GM12873 (cell line): ENCODE measurements around the gene TMEM74B.

Experiments used
- TF ChIP-seq, protein P1 (sequence below): IDR thresholded peaks from 2 replicates; pipeline ENCODE4 v1.5.1; 2012; ENCODE audit warnings: low read depth, mild to moderate bottlenecking, moderate library complexity, low read length, control low read depth; ENCODE audit not compliant: insufficient read depth; ENCODE audit errors: missing control alignments

Gene TMEM74B

GRCh38 chr20:1173698-1174097, 11.1 kb downstream of the TMEM74B start:
- TF ChIP-seq, protein P1, sequence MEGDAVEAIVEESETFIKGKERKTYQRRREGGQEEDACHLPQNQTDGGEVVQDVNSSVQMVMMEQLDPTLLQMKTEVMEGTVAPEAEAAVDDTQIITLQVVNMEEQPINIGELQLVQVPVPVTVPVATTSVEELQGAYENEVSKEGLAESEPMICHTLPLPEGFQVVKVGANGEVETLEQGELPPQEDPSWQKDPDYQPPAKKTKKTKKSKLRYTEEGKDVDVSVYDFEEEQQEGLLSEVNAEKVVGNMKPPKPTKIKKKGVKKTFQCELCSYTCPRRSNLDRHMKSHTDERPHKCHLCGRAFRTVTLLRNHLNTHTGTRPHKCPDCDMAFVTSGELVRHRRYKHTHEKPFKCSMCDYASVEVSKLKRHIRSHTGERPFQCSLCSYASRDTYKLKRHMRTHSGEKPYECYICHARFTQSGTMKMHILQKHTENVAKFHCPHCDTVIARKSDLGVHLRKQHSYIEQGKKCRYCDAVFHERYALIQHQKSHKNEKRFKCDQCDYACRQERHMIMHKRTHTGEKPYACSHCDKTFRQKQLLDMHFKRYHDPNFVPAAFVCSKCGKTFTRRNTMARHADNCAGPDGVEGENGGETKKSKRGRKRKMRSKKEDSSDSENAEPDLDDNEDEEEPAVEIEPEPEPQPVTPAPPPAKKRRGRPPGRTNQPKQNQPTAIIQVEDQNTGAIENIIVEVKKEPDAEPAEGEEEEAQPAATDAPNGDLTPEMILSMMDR, result no peak

DNA sequence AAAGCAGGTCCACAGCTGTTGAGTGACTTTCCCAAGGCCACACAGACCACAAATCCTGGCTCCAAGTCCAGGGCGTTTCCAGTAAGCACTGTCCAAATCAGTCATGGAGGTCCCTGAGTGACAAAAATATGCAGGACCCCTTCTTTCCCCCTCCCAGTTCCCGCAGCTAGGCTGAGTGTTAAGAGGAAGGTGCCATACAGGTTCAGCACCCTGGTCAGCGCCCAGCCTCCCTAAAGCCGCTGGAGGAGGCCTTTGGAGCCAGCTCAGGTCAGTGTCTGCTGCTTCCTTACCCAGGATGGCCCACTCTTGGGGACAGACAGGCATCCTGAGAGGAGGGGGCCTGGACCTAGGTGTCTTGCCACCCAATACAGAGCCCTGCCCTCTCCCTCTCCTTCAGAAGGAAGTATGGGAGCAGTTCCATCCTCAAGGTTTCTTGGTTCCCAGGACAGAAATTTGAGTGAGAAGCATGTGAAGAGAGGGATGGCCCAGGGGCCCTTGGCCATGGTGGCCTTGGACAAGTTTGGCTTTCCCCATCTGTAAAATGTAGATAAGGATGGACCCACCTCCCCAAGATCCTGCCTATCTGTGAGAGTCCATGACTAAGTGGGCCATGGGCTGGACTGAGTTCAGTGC, 13.2 kb downstream of the TMEM74B start:
- TF ChIP-seq, protein P1, result no peak

GRCh38 chr20:1169224-1169623, 15.6 kb downstream of the TMEM74B start:
- TF ChIP-seq, protein P1, result no peak

GRCh38 chr20:1166948-1167720, 17.6 kb downstream of the TMEM74B start:
- TF ChIP-seq, protein P1, result no peak

DNA sequence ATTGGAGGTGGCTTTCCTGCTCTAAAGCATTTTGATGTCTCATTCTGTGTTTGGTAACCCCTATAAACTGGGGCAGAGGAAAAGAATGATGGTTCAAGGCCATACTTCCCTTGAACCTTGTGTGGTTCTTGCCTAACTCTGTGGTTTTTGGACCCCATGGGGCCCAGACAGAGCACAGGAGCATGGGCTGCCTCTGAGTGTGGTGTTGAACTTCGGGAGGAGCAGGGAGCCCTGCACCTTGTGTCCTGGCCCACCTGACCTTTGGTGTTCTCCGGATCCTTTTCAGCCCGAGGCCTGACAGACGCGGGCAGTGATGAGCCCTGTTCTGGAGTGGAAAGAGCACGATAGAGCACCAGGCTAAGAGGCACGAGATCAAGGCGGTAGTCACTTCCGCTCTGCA, 18.8 kb downstream of the TMEM74B start:
- TF ChIP-seq, protein P1, result no peak

DNA sequence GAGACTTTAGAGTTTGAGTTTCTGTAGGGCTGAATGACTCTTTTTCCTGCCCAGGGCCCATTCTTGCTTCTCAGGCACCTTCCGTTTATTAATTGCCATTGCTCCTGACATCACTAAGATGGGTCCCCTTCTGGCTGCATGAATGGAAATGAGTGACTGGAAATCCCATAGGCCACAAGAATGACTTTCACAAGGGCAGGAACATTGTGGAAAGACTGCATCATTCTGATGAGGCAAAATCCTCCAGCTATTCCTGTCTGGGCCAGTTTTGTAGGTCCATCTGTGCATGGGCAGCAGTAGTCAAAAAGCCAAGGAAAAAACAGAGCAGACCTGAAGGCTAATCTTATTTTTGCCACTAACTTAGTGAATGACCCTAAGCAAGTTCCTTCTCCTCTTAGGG, 19.3 kb downstream of the TMEM74B start:
- TF ChIP-seq, protein P1, result no peak

DNA sequence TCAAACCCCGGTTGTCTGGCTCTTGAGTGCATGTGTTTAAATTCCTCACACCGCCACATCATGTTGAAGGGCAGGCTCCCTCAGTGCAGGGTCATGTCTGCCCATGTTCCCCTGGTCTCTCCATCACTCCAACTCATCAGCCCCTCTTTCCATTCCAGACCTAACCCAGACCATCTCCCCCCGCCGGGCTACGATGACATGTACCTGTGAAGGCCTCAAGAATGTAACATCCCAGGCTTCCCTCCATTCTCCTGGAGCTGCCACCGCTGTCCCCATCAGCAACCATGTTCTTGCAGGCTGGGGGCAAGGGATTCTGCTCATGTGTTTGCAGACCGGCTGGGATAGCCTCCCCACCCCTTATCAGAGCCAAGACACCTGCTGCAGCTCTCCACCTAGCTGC, 19.9 kb downstream of the TMEM74B start:
- TF ChIP-seq, protein P1, result no peak
